ENCODE data around the gene FALEC.

GRCh38 chr1:150575518-150576366, 60.2 kb downstream of the FALEC start:
- no peak for TF ChIP-seq POLR2A (IDR thresholded peaks at IDR 0.05)
- TF ChIP-seq, protein P1, sequence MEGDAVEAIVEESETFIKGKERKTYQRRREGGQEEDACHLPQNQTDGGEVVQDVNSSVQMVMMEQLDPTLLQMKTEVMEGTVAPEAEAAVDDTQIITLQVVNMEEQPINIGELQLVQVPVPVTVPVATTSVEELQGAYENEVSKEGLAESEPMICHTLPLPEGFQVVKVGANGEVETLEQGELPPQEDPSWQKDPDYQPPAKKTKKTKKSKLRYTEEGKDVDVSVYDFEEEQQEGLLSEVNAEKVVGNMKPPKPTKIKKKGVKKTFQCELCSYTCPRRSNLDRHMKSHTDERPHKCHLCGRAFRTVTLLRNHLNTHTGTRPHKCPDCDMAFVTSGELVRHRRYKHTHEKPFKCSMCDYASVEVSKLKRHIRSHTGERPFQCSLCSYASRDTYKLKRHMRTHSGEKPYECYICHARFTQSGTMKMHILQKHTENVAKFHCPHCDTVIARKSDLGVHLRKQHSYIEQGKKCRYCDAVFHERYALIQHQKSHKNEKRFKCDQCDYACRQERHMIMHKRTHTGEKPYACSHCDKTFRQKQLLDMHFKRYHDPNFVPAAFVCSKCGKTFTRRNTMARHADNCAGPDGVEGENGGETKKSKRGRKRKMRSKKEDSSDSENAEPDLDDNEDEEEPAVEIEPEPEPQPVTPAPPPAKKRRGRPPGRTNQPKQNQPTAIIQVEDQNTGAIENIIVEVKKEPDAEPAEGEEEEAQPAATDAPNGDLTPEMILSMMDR (IDR thresholded peaks at IDR 0.05) = no peak

Measured in uterus (tissue), 2 donors.